HEK293 (cell line): ENCODE results near the gene PTPN6.

ENCODE experiments used
- EGR2 ChIP-seq: fragments of 450-650 bp; formaldehyde crosslinking; IDR thresholded peaks from 2 replicates; pipeline ENCODE4 v1.5.1; 2016; ENCODE audit warnings: low read depth, missing biosample characterization, missing genetic modification characterization
- GFI1B ChIP-seq: fragments of 450-650 bp; formaldehyde crosslinking; IDR thresholded peaks from 2 replicates; pipeline ENCODE4 v1.5.1; 2016; ENCODE audit warnings: missing biosample characterization, missing genetic modification characterization
- GLI4 ChIP-seq: fragments of 450-650 bp; formaldehyde crosslinking; IDR thresholded peaks from 2 replicates; pipeline ENCODE4 v1.5.1; 2016; ENCODE audit warnings: missing biosample characterization, missing genetic modification characterization
- KLF7 ChIP-seq: fragments of 450-650 bp; formaldehyde crosslinking; IDR thresholded peaks from 2 replicates; pipeline ENCODE4 v1.5.1; 2016; ENCODE audit warnings: missing biosample characterization, missing genetic modification characterization, borderline replicate concordance
- KLF8 ChIP-seq: fragments of 450-650 bp; formaldehyde crosslinking; IDR thresholded peaks from 2 replicates; pipeline ENCODE4 v1.5.1; 2016; ENCODE audit warnings: missing biosample characterization, missing genetic modification characterization
- KLF9 ChIP-seq: fragments of 450-650 bp; formaldehyde crosslinking; IDR thresholded peaks from 2 replicates; pipeline ENCODE4 v1.5.1; 2016; ENCODE audit warnings: missing biosample characterization, missing genetic modification characterization, low read depth
- MYNN ChIP-seq: fragments of 450-650 bp; formaldehyde crosslinking; IDR thresholded peaks from 2 replicates; pipeline ENCODE4 v1.5.1; 2016; ENCODE audit warnings: missing biosample characterization, missing genetic modification characterization, borderline replicate concordance
- MZF1 ChIP-seq: fragments of 450-650 bp; formaldehyde crosslinking; IDR thresholded peaks from 2 replicates; pipeline ENCODE4 v1.5.1; 2017; ENCODE audit warnings: missing biosample characterization, missing genetic modification characterization, borderline replicate concordance
- PBX3 ChIP-seq: sonication (generic); formaldehyde crosslinking; IDR thresholded peaks from 2 replicates; pipeline ENCODE4 v1.8.1; 2022; ENCODE audit warnings: mild to moderate bottlenecking, moderate library complexity, missing genetic modification reagents
- RBAK ChIP-seq: fragments of 450-650 bp; formaldehyde crosslinking; IDR thresholded peaks from 2 replicates; pipeline ENCODE4 v1.5.1; 2016; ENCODE audit warnings: missing biosample characterization, missing genetic modification characterization
- ZEB2 ChIP-seq: fragments of 450-650 bp; formaldehyde crosslinking; IDR thresholded peaks from 2 replicates; pipeline ENCODE4 v1.5.1; 2016; ENCODE audit warnings: missing biosample characterization, missing genetic modification characterization
- ZFP37 ChIP-seq: fragments of 450-650 bp; formaldehyde crosslinking; IDR thresholded peaks from 2 replicates; pipeline ENCODE4 v1.5.1; 2016; ENCODE audit warnings: missing biosample characterization, missing genetic modification characterization
- ZNF155 ChIP-seq: fragments of 450-650 bp; formaldehyde crosslinking; IDR thresholded peaks from 2 replicates; pipeline ENCODE4 v1.5.1; 2016; ENCODE audit warnings: missing biosample characterization, missing genetic modification characterization
- ZNF175 ChIP-seq: fragments of 450-650 bp; formaldehyde crosslinking; IDR thresholded peaks from 2 replicates; pipeline ENCODE4 v1.5.1; 2016; ENCODE audit warnings: missing biosample characterization, missing genetic modification characterization
- ZNF214 ChIP-seq: fragments of 450-650 bp; formaldehyde crosslinking; IDR thresholded peaks from 2 replicates; pipeline ENCODE4 v1.5.1; 2017; ENCODE audit warnings: missing biosample characterization, mild to moderate bottlenecking, missing genetic modification characterization, borderline replicate concordance
- ZNF311 ChIP-seq: fragments of 450-650 bp; formaldehyde crosslinking; IDR thresholded peaks from 2 replicates; pipeline ENCODE4 v1.5.1; 2017; ENCODE audit warnings: missing biosample characterization, missing genetic modification characterization, borderline replicate concordance
- ZNF350 ChIP-seq: fragments of 450-650 bp; formaldehyde crosslinking; IDR thresholded peaks from 2 replicates; pipeline ENCODE4 v1.5.0; 2017; ENCODE audit warnings: missing biosample characterization, mild to moderate bottlenecking, missing genetic modification characterization
- ZNF391 ChIP-seq: fragments of 450-650 bp; formaldehyde crosslinking; IDR thresholded peaks from 2 replicates; pipeline ENCODE4 v1.5.1; 2016; ENCODE audit warnings: low read depth, missing biosample characterization, missing genetic modification characterization, borderline replicate concordance
- ZNF416 ChIP-seq: fragments of 450-650 bp; formaldehyde crosslinking; IDR thresholded peaks from 2 replicates; pipeline ENCODE4 v1.5.1; 2016; ENCODE audit warnings: missing biosample characterization, missing genetic modification characterization
- ZNF510 ChIP-seq: fragments of 450-650 bp; formaldehyde crosslinking; IDR thresholded peaks from 2 replicates; pipeline ENCODE4 v1.5.1; 2018; ENCODE audit warnings: mild to moderate bottlenecking, missing genetic modification characterization, missing biosample characterization; ENCODE audit not compliant: insufficient replicate concordance
- ZNF560 ChIP-seq: fragments of 450-650 bp; formaldehyde crosslinking; IDR thresholded peaks from 2 replicates; pipeline ENCODE4 v1.5.1; 2017; ENCODE audit warnings: missing biosample characterization, missing genetic modification characterization, borderline replicate concordance
- ZNF626 ChIP-seq: fragments of 450-650 bp; sonication (Bioruptor Pico); formaldehyde crosslinking; IDR thresholded peaks from 2 replicates; pipeline ENCODE4 v1.5.1; 2018; ENCODE audit warnings: missing biosample characterization, missing genetic modification characterization, inconsistent platforms
- ZNF660 ChIP-seq: fragments of 450-650 bp; IDR thresholded peaks from 2 replicates; pipeline ENCODE4 v1.5.1; 2018; ENCODE audit warnings: missing biosample characterization, mild to moderate bottlenecking, missing genetic modification characterization
- ZNF670 ChIP-seq: fragments of 450-650 bp; formaldehyde crosslinking; IDR thresholded peaks from 2 replicates; pipeline ENCODE4 v1.5.1; 2016; ENCODE audit warnings: missing biosample characterization, missing genetic modification characterization, low read depth
- ZNF677 ChIP-seq: fragments of 450-650 bp; IDR thresholded peaks from 2 replicates; pipeline ENCODE4 v1.5.0; 2018; ENCODE audit warnings: missing biosample characterization, mild to moderate bottlenecking, missing genetic modification characterization, moderate library complexity
- TF ChIP-seq, protein P1 (sequence below): fragments of 450-650 bp; formaldehyde crosslinking; IDR thresholded peaks from 2 replicates; pipeline ENCODE4 v1.5.1; 2016; ENCODE audit warnings: missing biosample characterization, missing genetic modification characterization
- TF ChIP-seq, protein P2 (sequence below): fragments of 450-650 bp; formaldehyde crosslinking; IDR thresholded peaks from 2 replicates; pipeline ENCODE4 v1.5.1; 2016; ENCODE audit warnings: missing biosample characterization, missing genetic modification characterization, low read depth
- TF ChIP-seq, protein P3 (sequence below): fragments of 450-650 bp; formaldehyde crosslinking; IDR thresholded peaks from 2 replicates; pipeline ENCODE4 v1.5.1; 2016; ENCODE audit warnings: missing biosample characterization, missing genetic modification characterization

The PTPN6 gene

DNA sequence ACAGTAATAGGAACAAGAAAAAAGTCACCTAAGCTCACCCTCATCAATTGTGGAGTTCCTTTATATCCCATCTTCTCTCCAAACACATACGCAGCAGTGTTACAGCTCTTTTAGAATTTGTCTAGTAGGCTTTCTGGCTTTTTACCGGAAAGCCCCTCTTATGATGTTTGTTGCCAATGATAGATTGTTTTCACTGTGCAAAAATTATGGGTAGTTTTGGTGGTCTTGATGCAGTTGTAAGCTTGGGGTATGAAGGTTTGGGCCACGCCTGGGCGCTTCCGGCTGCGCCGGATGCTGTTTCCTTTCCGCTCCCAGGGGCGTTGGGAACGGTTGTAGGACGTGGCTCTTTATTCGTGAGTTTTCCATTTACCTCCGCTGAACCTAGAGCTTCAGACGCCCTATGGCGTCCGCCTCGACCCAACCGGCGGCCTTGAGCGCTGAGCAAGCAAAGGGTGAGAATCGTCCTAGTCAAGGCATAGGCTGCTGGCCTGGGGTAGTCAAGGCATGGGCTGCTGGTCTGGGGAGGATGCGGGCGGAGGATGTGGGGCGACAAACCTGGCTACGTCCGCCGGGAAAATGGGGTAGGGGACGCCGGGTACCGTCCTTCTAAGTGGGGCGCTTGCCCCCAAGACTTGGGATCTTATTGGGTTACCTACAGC is 7.3 kb upstream of the PTPN6 start, which contains the start of the genes C12orf57 and RNU7-1 (continued):
- TF ChIP-seq KLF9 (tag by site-specific recombination) (no peak), ZNF214 (tag by site-specific recombination) (no peak), ZNF560 (tag by site-specific recombination) (no peak), PBX3 (CRISPR knock-in tag) (no peak), MYNN (tag by site-specific recombination) (no peak), ZNF677 (no peak; the same call in 1 of the 2 replicates), ZNF510 (tag by site-specific recombination) (no peak), KLF7 (tag by site-specific recombination) (peak; percentile 40; the same call in 1 of the 2 replicates), ZFP37 (no peak), ZNF155 (no peak), EGR2 (tag by site-specific recombination) (no peak), GFI1B (peak; percentile 10; the same call in 1 of the 2 replicates), ZEB2 (tag by site-specific recombination) (0 out of 2 replicates have a peak, but pooled peaks have one; percentile 30), ZNF391 (tag by site-specific recombination) (no peak), ZNF626 (no peak), GLI4 (tag by site-specific recombination) (peak; percentile 55; the same call in 1 of the 2 replicates), RBAK (tag by site-specific recombination) (no peak), KLF8 (peak; percentile 67), ZNF416 (tag by site-specific recombination) (no peak), ZNF660 (tag by site-specific recombination) (peak; percentile 97), ZNF175 (tag by site-specific recombination) (no peak), MZF1 (tag by site-specific recombination) (peak; percentile 49; the same call in 1 of the 2 replicates), ZNF670 (tag by site-specific recombination) (no peak), ZNF311 (tag by site-specific recombination) (no peak), ZNF350 (tag by site-specific recombination) (no peak)
- TF ChIP-seq, protein P1, sequence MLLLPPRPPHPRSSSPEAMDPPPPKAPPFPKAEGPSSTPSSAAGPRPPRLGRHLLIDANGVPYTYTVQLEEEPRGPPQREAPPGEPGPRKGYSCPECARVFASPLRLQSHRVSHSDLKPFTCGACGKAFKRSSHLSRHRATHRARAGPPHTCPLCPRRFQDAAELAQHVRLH (tag by site-specific recombination), result peak; percentile 88
- TF ChIP-seq, protein P2, sequence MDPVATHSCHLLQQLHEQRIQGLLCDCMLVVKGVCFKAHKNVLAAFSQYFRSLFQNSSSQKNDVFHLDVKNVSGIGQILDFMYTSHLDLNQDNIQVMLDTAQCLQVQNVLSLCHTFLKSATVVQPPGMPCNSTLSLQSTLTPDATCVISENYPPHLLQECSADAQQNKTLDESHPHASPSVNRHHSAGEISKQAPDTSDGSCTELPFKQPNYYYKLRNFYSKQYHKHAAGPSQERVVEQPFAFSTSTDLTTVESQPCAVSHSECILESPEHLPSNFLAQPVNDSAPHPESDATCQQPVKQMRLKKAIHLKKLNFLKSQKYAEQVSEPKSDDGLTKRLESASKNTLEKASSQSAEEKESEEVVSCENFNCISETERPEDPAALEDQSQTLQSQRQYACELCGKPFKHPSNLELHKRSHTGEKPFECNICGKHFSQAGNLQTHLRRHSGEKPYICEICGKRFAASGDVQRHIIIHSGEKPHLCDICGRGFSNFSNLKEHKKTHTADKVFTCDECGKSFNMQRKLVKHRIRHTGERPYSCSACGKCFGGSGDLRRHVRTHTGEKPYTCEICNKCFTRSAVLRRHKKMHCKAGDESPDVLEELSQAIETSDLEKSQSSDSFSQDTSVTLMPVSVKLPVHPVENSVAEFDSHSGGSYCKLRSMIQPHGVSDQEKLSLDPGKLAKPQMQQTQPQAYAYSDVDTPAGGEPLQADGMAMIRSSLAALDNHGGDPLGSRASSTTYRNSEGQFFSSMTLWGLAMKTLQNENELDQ, result no peak
- TF ChIP-seq, protein P3, sequence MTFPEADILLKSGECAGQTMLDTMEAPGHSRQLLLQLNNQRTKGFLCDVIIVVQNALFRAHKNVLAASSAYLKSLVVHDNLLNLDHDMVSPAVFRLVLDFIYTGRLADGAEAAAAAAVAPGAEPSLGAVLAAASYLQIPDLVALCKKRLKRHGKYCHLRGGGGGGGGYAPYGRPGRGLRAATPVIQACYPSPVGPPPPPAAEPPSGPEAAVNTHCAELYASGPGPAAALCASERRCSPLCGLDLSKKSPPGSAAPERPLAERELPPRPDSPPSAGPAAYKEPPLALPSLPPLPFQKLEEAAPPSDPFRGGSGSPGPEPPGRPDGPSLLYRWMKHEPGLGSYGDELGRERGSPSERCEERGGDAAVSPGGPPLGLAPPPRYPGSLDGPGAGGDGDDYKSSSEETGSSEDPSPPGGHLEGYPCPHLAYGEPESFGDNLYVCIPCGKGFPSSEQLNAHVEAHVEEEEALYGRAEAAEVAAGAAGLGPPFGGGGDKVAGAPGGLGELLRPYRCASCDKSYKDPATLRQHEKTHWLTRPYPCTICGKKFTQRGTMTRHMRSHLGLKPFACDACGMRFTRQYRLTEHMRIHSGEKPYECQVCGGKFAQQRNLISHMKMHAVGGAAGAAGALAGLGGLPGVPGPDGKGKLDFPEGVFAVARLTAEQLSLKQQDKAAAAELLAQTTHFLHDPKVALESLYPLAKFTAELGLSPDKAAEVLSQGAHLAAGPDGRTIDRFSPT (tag by site-specific recombination), result no peak
- TF ChIP-seq, all 188 proteins: peak for 53
